Activated T-helper 1 cell treated with anti-CD3 and anti-CD28 coated beads, Interleukin-12 subunit alpha, Interleukin-12 subunit beta, Interleukin-2, Interleukin-4 antibody, amounts not matched to agents 30 ng/mL and 10 ng/mL and 1 ng/mL, durations not matched to agents 14 hours and 24 hours and 36 hours (primary cell): ENCODE data around the gene EIF2B4. TPM values are rescaled to one million over a fixed set of nuclear protein-coding genes. Genes with fewer than 3 reads are reported as not detected.

ENCODE experiments used
- DNase-seq: peaks from one replicate; pipeline ENCODE4 v3.0.0; 2021; ENCODE audit warnings: low spot score
- H3K27ac Mint-ChIP-seq: one replicate; pipeline ENCODE4 v1.8.0; 2021; ENCODE audit warnings: mild to moderate bottlenecking, mixed read lengths
- H3K27me3 Mint-ChIP-seq: one replicate; pipeline ENCODE4 v1.8.0; 2022; ENCODE audit warnings: mild to moderate bottlenecking, moderate library complexity, mixed read lengths; ENCODE audit not compliant: insufficient read depth
- H3K36me3 Mint-ChIP-seq: one replicate; pipeline ENCODE4 v1.8.0; 2021; ENCODE audit warnings: low read depth, mixed read lengths
- H3K4me1 Mint-ChIP-seq: one replicate; pipeline ENCODE4 v1.8.0; 2021; ENCODE audit warnings: low read depth, mixed read lengths
- H3K4me3 Mint-ChIP-seq: one replicate; pipeline ENCODE4 v1.8.0; 2021; ENCODE audit warnings: mild to moderate bottlenecking, moderate library complexity, mixed read lengths
- H3K9me3 Mint-ChIP-seq: one replicate; pipeline ENCODE4 v1.8.0; 2021; ENCODE audit warnings: mixed read lengths
- intact Hi-C: fragments of 100-400 bp; cut with micrococcal nuclease; formaldehyde crosslinking; loops from one replicate; pipeline ENCODE4 v1.15.1; 2024
- total RNA-seq: library from RNA; stranded (reverse); gene quantifications from 2 replicates; pipeline ENCODE4 v1.2.3, GENCODE V29; 2022

EIF2B4 gene
- total RNA-seq, 1 donor from 2014 or later = 55.8 TPM

- Mint-ChIP-seq H3K4me1 (peaks cover 20% of the 10 kb centered on the region), H3K36me3 (peaks cover 50% of the 10 kb centered on the region)
- intact Hi-C loops = no loop called here
These were observed 11.5 kb upstream of the EIF2B4 start for GRCh38 chr2:27381577-27382181.

GRCh38 chr2:27380626-27381545 lies 10.7 kb upstream of the EIF2B4 start, which contains the start of gene ZNF513:
Gene ZNF513, minus strand, starts transcription at chr2:27380734. Its CDS starts 208 bp downstream, at chr2:27380526.
- peaks cover 52% of the 10 kb centered on the region for H3K36me3 Mint-ChIP-seq
- H3K4me3 Mint-ChIP-seq = peak within 1 kb of the TSS; percentile 92
- intact Hi-C loops = loop anchor here (1.0 kb wide), 4 partner anchors 11 to 108 kb away; partner anchors contain the start of genes EIF2B4, IFT172, NRBP1 and PPM1G
- peak within 1 kb of the TSS; percentile 96 for H3K27ac Mint-ChIP-seq
- peaks cover 20% of the 10 kb centered on the region for H3K4me1 Mint-ChIP-seq
- DNase-seq = peak; percentile 87
- no peaks in the 10 kb centered on the region for H3K27me3 Mint-ChIP-seq
- H3K9me3 Mint-ChIP-seq = no peaks in the 10 kb centered on the region

More at GRCh38 chr2:27381577-27382181, 11.5 kb upstream of the EIF2B4 start:
- no peaks in the 10 kb centered on the region for H3K9me3 Mint-ChIP-seq
- H3K4me3 Mint-ChIP-seq = peak overlapping the region; percentile 92
- peak overlapping the region; percentile 96 for H3K27ac Mint-ChIP-seq
- no peaks in the 10 kb centered on the region for H3K27me3 Mint-ChIP-seq
- no peak for DNase-seq

GRCh38 chr2:27379836-27380625 lies 9.9 kb upstream of the EIF2B4 start:
- Mint-ChIP-seq H3K9me3 (no peaks in the 10 kb centered on the region), H3K36me3 (peaks cover 50% of the 10 kb centered on the region), H3K4me1 (peaks cover 20% of the 10 kb centered on the region), H3K27ac (peak overlapping the region; percentile 91), H3K27me3 (no peaks in the 10 kb centered on the region), H3K4me3 (peak overlapping the region; percentile 92)
- DNase-seq = peak; percentile 20
- intact Hi-C loops = loop anchor here (1.0 kb wide), 4 partner anchors 10 to 109 kb away; partner anchors contain the start of genes EIF2B4, IFT172, NRBP1 and PPM1G

- H3K36me3 Mint-ChIP-seq = peaks cover 51% of the 10 kb centered on the region
- no peaks in the 10 kb centered on the region for H3K9me3 Mint-ChIP-seq
- no peaks in the 10 kb centered on the region for H3K27me3 Mint-ChIP-seq
- intact Hi-C loops = no loop called here
- peak overlapping the region; percentile 92 for H3K4me3 Mint-ChIP-seq
- no peak for DNase-seq
- H3K27ac Mint-ChIP-seq = peak overlapping the region; percentile 91
- H3K4me1 Mint-ChIP-seq = peaks cover 20% of the 10 kb centered on the region
These were observed 9.3 kb upstream of the EIF2B4 start for GRCh38 chr2:27379383-27379835.

GRCh38 chr2:27378809-27379290 lies 8.7 kb upstream of the EIF2B4 start:
- intact Hi-C loops = no loop called here
- peak overlapping the region; percentile 91 for H3K27ac Mint-ChIP-seq
- no peaks in the 10 kb centered on the region for H3K9me3 Mint-ChIP-seq
- H3K4me3 Mint-ChIP-seq = peak overlapping the region; percentile 92
- peaks cover 20% of the 10 kb centered on the region for H3K4me1 Mint-ChIP-seq
- H3K36me3 Mint-ChIP-seq = peaks cover 48% of the 10 kb centered on the region
- no peaks in the 10 kb centered on the region for H3K27me3 Mint-ChIP-seq
- DNase-seq = no peak

- Mint-ChIP-seq H3K9me3 (no peaks in the 10 kb centered on the region), H3K27ac (no peak overlapping the region), H3K27me3 (no peaks in the 10 kb centered on the region), H3K4me3 (no peak overlapping the region), H3K4me1 (peaks cover 23% of the 10 kb centered on the region), H3K36me3 (peaks cover 49% of the 10 kb centered on the region)
- DNase-seq = no peak
- intact Hi-C loops = no loop called here
These were observed 8.1 kb upstream of the EIF2B4 start for GRCh38 chr2:27378096-27378808.

GRCh38 chr2:27377618-27378095 lies 7.5 kb upstream of the EIF2B4 start:
- intact Hi-C loops = no loop called here
- Mint-ChIP-seq H3K9me3 (no peaks in the 10 kb centered on the region), H3K4me3 (no peak overlapping the region), H3K27ac (no peak overlapping the region), H3K27me3 (no peaks in the 10 kb centered on the region), H3K36me3 (peaks cover 51% of the 10 kb centered on the region), H3K4me1 (peaks cover 29% of the 10 kb centered on the region)
- no peak for DNase-seq

- intact Hi-C loops = no loop called here
- peaks cover 52% of the 10 kb centered on the region for H3K36me3 Mint-ChIP-seq
- no peak overlapping the region for H3K27ac Mint-ChIP-seq
- no peak for DNase-seq
- H3K27me3 Mint-ChIP-seq = no peaks in the 10 kb centered on the region
- no peak overlapping the region for H3K4me3 Mint-ChIP-seq
- peaks cover 35% of the 10 kb centered on the region for H3K4me1 Mint-ChIP-seq
- no peaks in the 10 kb centered on the region for H3K9me3 Mint-ChIP-seq
These were observed 6.9 kb upstream of the EIF2B4 start for GRCh38 chr2:27376866-27377617.

- Mint-ChIP-seq H3K4me3 (no peak overlapping the region), H3K9me3 (no peaks in the 10 kb centered on the region), H3K27ac (peak overlapping the region; percentile 40), H3K27me3 (no peaks in the 10 kb centered on the region), H3K4me1 (peaks cover 42% of the 10 kb centered on the region), H3K36me3 (peaks cover 53% of the 10 kb centered on the region)
- no peak for DNase-seq
- intact Hi-C loops = no loop called here
These were observed 6.2 kb upstream of the EIF2B4 start for GRCh38 chr2:27376151-27376865.

- DNase-seq = no peak
- Mint-ChIP-seq H3K4me3 (no peak overlapping the region), H3K27ac (peak overlapping the region; percentile 50), H3K4me1 (peaks cover 38% of the 10 kb centered on the region), H3K9me3 (no peaks in the 10 kb centered on the region), H3K36me3 (peaks cover 49% of the 10 kb centered on the region), H3K27me3 (no peaks in the 10 kb centered on the region)
- intact Hi-C loops = no loop called here
These were observed 5.5 kb upstream of the EIF2B4 start for GRCh38 chr2:27375513-27376099.
